Left ventricle myocardium inferior (tissue), 1 donor: ENCODE results near the gene SDC4. TPM values are rescaled to one million over a fixed set of nuclear protein-coding genes. Genes with fewer than 3 reads are reported as not detected.

Source experiments
- DNase-seq: peaks from one replicate; pipeline ENCODE4 v3.0.0-alpha.2; 2020
- H3K27ac ChIP-seq: fragments of 200-600 bp; replicated peaks from 2 replicates; pipeline ENCODE4 v1.8.0; 2021
- H3K27me3 ChIP-seq: fragments of 200-600 bp; 2 replicates; pipeline ENCODE4 v1.8.0; 2021; ENCODE audit warnings: low read depth
- H3K36me3 ChIP-seq: fragments of 200-600 bp; 2 replicates; pipeline ENCODE4 v1.8.0; 2021
- H3K4me1 ChIP-seq: fragments of 200-600 bp; 2 replicates; pipeline ENCODE4 v1.8.0; 2021
- H3K4me3 ChIP-seq: fragments of 200-600 bp; 2 replicates; pipeline ENCODE4 v1.8.0; 2021; ENCODE audit warnings: mild to moderate bottlenecking, moderate library complexity
- H3K9me3 ChIP-seq: fragments of 200-600 bp; replicated peaks from 2 replicates; pipeline ENCODE4 v1.8.0; 2021
- intact Hi-C: fragments of 100-400 bp; cut with micrococcal nuclease; formaldehyde crosslinking; loops from one replicate; pipeline ENCODE4 v1.11.0; 2022
- total RNA-seq: library from RNA; stranded (reverse); fragmentation: NEBNext Ultra II Directional; extraction: Animal tissue kit (Norgen Biotek cat#: 25700); gene quantifications from one replicate; pipeline ENCODE4 v1.2.1, GENCODE V29; 2021
- TF ChIP-seq, protein P1 (sequence below): fragments of 200-600 bp; IDR thresholded peaks from 2 replicates; pipeline ENCODE4 v1.8.0; 2021; ENCODE audit warnings: antibody characterized with exemption, mild to moderate bottlenecking, borderline replicate concordance
- donor health status: DM: no; HTN: yes; CAD: no; lungs with severe emphysema.

Gene SDC4
- total RNA-seq, 1 donor from 2014 or later = 77.4 TPM

DNA sequence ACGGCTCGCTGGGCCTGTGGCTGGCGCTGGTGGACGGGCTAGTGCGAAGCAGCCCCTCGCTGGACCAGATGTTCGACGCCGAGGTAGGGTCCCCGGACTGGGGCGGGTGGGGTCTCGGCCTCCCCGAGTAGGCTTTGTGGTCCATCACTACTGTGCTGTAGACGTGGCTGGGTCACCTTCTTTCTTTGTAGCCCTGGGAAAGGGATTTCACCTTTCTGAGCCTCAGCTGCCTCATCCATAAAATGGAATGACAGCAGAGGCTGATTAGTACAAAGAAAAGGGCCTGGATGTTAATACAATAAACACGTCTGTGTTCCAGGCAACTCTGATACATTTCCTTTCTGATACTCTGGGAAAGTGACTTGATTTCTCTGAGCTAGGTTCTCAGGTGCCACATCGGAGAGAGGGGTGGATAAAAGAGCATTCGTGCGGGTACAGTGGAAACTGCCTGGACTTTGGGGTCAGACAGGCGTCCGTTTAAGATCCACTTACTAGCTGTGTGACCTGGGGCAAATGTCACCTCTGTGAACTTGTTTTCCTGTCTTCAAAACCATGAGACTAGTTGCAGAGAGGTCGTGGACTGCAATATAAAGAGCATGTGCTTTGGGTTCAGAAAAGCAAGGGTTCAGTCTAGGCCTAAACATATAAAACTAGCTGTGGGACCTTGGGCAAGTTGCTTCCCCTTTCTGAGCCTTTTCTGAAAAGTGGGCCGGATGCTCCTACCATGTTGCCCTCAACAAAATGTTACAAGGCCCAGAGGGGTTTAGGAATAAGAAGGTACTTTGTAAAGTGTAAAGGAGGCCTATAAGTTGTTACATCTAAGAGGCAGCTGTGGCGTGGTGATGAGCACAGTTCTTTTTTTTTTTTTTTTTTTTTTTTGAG, 15.6 kb upstream of the SDC4 start:
- no peak for DNase-seq
- intact Hi-C loops = no loop called here
- Histone ChIP-seq H3K4me1 (peaks cover 49% of the 10 kb centered on the region), H3K4me3 (peak overlapping the region; percentile 79), H3K27ac (peak overlapping the region; percentile 95), H3K36me3 (peaks cover 38% of the 10 kb centered on the region), H3K27me3 (no peaks in the 10 kb centered on the region), H3K9me3 (no peaks in the 10 kb centered on the region)
- TF ChIP-seq, protein P1, sequence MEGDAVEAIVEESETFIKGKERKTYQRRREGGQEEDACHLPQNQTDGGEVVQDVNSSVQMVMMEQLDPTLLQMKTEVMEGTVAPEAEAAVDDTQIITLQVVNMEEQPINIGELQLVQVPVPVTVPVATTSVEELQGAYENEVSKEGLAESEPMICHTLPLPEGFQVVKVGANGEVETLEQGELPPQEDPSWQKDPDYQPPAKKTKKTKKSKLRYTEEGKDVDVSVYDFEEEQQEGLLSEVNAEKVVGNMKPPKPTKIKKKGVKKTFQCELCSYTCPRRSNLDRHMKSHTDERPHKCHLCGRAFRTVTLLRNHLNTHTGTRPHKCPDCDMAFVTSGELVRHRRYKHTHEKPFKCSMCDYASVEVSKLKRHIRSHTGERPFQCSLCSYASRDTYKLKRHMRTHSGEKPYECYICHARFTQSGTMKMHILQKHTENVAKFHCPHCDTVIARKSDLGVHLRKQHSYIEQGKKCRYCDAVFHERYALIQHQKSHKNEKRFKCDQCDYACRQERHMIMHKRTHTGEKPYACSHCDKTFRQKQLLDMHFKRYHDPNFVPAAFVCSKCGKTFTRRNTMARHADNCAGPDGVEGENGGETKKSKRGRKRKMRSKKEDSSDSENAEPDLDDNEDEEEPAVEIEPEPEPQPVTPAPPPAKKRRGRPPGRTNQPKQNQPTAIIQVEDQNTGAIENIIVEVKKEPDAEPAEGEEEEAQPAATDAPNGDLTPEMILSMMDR = no peak

DNA sequence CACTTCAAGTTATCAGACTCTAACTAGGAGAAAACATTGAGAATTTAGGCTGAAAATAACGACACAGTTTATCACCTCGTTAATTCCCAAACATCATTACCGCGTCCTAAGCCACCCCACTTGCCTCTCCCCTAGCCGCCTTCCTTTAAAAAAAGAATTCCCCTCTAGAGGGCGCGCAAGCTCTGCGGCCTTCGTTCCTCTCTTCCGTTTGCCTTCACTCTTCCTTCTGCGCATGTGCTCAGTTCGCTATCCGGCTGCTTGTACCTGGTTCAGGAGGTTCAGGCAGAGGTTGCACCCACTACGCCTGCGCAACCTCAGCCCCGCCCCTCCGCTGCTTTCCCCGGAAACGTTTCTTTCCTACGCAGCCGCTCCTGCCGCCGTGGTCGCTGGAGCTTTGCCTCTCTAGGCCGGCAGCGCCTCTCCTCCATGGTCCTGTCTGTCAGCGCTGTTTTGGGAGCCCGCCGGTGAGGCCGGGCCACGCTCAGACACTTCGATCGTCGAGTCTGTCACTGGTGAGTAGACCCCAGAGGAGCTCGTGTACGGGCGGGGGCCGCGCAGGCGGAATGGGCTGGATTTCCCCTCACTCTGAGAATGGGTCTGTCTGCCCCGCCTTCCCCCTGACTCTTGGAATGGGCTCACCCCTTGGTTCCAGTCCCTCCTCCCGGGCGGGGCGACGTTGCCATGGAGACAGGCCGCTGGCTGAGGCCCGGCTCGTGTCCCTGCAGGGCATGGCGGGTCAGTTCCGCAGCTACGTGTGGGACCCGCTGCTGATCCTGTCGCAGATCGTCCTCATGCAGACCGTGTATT, 14.8 kb upstream of the SDC4 start, which contains the start of gene SYS1:
Gene SYS1, plus strand, starts transcription at position 353 of the 807 bp plus-strand sequence. Its CDS starts 376 bp downstream, at position 729.
- Histone ChIP-seq H3K27me3 (no peaks in the 10 kb centered on the region), H3K4me1 (peaks cover 57% of the 10 kb centered on the region), H3K27ac (peak within 1 kb of the TSS; percentile 95), H3K9me3 (no peaks in the 10 kb centered on the region), H3K4me3 (peak within 1 kb of the TSS; percentile 79), H3K36me3 (peaks cover 30% of the 10 kb centered on the region)
- DNase-seq = peak; percentile 98
- TF ChIP-seq, protein P1 = peak; percentile 93
- intact Hi-C loops = no loop called here

DNA sequence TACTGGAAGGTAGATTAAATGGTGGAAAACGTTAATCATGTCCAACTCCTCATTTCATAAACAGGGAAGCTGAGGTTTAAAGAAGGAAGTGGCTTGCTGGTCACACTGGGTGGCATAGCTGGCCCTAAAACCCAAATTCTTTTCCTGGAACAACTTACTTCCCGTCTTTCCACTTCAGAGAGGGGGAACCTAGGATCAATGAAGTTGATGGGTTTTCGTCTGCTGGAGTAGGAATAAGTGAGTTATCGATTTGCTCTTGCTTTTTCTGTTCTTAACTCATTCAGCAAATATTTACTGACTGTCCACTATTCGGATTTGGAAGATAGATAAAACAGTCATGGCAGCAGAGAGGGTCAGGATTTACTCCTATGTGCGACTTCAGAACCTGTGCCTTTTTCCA, 13.6 kb upstream of the SDC4 start:
- Histone ChIP-seq H3K4me3 (no peak overlapping the region), H3K36me3 (peaks cover 18% of the 10 kb centered on the region), H3K4me1 (peaks cover 64% of the 10 kb centered on the region), H3K27ac (peak overlapping the region; percentile 95), H3K27me3 (no peaks in the 10 kb centered on the region), H3K9me3 (no peaks in the 10 kb centered on the region)
- TF ChIP-seq, protein P1 = no peak
- intact Hi-C loops = no loop called here
- no peak for DNase-seq

DNA sequence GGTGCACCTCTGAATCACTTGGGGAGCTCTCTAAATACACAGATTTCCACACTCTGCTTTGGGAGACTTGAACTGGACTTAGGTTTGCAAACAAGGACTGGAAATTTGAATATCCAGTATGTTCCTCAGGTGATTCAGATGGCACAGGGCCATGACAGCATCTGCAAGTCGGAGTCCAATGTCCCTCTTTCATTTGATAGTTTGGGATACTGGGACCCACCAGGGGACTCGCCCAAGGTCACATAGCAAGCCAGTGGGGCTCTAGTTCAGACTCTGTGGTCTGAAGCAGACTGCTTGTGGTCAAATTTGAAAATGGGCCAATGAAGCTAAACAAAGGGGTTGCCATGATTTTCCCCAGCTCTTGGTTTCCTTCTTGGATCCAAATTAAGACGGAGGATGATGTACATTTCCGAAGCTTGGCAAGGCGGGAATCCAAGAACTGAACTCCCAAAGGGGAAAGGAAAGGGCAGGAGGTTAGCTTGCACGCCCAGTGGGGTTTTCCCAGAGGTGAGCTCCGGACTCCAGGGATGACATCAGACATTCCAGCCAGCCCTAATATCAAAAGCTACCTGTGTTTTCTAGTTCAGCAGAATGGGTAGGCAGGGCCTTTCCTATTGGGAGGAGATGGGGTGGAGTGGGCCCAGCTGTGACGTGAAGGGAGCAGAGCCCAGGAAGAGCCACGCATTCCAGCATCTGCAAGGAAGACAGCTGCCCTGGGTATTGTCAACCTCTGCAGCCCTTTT, 11.4 kb upstream of the SDC4 start:
- no peaks in the 10 kb centered on the region for H3K27me3 ChIP-seq
- no peaks in the 10 kb centered on the region for H3K36me3 ChIP-seq
- H3K4me1 ChIP-seq = peaks cover 68% of the 10 kb centered on the region
- H3K27ac ChIP-seq = peak overlapping the region; percentile 93
- intact Hi-C loops = no loop called here
- H3K9me3 ChIP-seq = no peaks in the 10 kb centered on the region
- no peak for DNase-seq
- H3K4me3 ChIP-seq = no peak overlapping the region
- TF ChIP-seq, protein P1 = no peak

DNA sequence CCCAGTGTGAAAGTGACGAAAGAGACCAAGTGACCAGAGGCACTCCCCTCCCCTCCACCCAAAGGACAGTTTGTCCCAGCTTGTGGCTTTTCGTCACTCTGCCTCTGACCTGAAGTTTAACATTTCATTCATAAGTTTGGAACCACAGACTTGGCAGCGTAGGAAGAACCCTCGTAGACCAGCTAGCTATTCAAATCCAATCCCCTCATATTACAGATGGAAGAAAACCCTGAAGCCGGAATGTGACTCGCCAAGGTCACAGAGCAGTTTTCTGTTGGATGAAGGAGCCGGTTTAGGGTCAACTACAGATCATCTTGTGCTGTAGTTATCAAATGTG, 10.8 kb upstream of the SDC4 start:
- peak overlapping the region; percentile 93 for H3K27ac ChIP-seq
- H3K4me3 ChIP-seq = no peak overlapping the region
- peaks cover 70% of the 10 kb centered on the region for H3K4me1 ChIP-seq
- no peaks in the 10 kb centered on the region for H3K9me3 ChIP-seq
- H3K27me3 ChIP-seq = no peaks in the 10 kb centered on the region
- H3K36me3 ChIP-seq = no peaks in the 10 kb centered on the region
- intact Hi-C loops = no loop called here
- TF ChIP-seq, protein P1 = no peak
- DNase-seq = peak; percentile 49
